Left renal cortex interstitium (tissue), 4 donors: ENCODE data around the gene WDCP. TPM values are rescaled to one million over a fixed set of nuclear protein-coding genes. Genes with fewer than 3 reads are reported as not detected.

Source experiments
- DNase-seq, 4 donors: peaks; one replicate each; pipeline ENCODE4 v3.0.0-alpha.2; 2013; ENCODE audit warnings: low read depth in 4 of 4, low spot score in 2 of 4, missing footprints in 1 of 4
- polyA plus RNA-seq, 4 donors: library from polyadenylated mRNA; unstranded; fragments of 120-200 nt; gene quantifications; one replicate each; pipeline ENCODE4 v1.2.1, GENCODE V29; 2013; ENCODE audit not compliant: insufficient read length in 4 of 4

Gene WDCP
- polyA plus RNA-seq, 4 donors: 14.4 to 15.8 (median 14.8) TPM

DNA sequence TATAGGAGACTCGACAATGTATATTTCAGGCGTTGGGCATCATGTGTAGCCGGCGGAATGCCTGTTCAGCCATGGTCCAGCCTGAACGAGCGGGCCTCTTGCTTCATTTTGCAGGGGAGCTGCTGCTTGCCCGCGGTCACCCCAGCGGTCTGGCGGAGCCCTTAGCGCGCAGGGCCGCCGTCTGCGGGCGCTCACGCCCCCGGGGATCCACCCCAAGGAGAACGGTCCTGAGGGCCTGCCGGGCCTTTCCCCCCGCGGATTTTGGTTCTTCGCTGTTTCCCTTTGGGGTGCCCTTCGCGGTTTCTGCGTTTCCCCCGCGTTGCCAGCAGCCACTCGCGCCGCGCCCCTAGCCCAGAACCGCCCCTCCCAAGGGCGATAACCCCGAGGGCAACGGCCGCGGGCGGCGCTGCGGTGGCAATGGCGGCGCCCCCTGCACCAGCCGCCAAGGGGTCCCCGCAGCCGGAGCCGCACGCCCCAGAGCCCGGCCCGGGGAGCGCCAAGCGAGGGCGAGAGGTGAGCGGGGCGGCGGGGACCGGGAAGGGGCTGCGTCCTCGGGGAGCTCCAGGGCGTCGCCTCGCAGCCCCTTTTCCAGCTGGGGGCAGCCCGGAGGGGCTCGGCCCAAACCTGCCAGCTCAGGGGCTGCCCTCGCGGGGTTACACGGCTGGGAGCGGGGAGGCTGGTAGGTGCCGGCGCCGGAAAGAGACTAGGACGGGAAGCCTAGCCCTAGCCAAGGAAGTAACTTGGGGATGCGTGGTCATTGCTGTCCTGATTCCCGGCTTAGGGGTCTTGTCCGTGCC lies 37.3 kb downstream of the WDCP start, which contains the start of gene MFSD2B:
MFSD2B (plus strand) TSS at position 406 of the 797 bp plus-strand sequence; CDS start at position 418, 12 bp downstream.
- DNase-seq: no peak

GRCh38 chr2:24009367-24009679 lies 37.9 kb downstream of the WDCP start:
- DNase-seq: no peak

DNA sequence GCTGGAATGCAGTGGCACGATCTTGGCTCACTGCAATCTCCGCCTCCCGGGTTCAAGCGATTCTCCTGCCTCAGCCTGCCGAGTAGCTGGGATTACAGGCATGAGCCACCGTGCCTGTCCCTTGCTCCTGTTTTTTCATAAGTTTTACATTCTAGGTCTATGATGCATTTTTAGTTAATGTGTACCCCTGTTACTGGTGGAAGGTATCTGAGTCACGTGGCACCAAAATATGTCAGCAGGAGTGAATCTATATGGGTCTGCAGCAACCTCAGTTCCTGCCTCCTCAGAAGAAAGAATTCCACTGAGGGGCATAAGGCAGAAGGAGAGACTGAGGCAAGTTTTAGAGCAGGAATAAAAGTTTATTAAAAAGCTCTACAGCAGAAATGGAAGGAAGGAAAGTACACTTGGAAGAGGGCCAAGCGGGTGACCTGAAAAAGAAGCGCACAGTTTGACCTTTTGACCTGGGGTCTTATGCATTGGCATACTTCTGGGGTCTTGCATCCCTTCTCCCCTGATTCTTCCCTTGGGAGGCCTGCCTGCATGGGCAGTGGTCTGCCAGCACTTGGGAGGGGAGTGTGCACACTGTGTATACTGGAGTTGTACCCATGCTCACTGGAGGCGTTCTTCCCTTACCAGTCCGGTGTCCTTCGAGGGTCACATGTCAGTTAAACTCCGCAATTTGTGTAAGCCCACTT lies 38.4 kb downstream of the WDCP start:
- no peak for DNase-seq

GRCh38 chr2:24007693-24008092 lies 39.5 kb downstream of the WDCP start:
- no peak for DNase-seq

DNA sequence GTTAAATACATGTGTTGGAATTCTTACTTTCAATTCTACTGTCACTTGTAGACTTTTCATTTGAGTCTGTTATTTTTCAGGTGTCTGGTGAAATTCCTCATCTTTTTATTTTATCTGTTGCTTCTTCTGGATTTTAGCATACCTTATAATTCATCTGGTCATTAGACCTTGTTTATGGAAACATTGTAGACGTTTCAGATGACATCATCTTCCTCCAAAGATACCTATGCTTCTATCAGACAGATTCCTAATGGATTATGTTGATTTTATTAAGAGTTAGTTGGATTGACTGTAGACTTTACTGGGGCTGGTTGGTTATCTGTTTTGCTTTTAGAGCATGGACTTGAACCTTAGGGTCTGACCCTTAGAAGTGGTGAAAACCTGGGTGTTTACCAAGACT lies 52.6 kb downstream of the WDCP start:
- DNase-seq: no peak

DNA sequence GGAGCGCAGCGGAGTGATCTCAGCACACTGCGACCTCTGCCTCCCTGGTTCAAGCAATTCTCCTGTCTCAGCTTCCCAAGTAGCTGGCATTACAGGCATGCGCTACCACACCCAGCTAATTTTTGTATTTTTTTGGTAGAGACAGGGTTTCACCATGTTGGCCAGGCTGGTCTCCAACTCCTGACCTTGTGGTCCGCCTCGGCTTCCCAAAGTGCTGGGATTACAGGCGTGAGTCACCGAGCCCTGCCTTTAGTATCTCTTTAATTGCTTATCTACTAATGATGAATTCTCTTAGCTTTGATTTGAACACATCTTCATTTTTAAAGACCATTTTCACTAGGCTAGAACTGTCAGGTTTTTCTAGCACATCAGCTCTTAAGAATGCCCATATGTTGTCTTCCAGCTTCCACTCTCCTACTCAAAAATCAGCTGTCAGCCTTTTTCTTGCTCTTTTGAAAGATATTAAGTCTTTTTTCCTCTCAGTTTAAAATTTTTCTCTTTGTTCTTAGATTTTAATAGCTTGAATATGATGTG lies 53.4 kb downstream of the WDCP start:
- DNase-seq: no peak

- DNase-seq: no peak
These were observed 54.3 kb downstream of the WDCP start for GRCh38 chr2:23992931-23993330.

DNA sequence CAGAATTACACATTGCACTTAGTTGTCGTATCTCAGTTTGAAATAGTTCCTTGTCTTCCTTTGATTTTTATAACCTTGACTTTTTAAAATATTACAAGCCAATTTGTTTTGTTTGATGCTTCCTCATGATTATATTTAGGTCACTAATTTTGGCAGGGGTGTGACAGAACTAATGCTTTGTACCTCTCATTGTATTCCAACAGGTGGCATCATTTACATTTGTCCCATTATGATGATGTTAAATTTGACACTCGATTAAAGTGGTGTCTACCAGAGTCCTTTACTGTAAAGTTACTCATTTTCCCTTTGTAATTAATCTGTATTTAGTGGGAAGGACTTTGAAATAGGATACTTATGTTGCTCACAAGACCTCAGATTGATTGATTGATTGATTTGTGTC lies 58.8 kb downstream of the WDCP start:
- DNase-seq: no peak

Other genes with a start within 250 kb of the WDCP start
- 10 to 100 TPM; 15.8 to 25.7 (median 19.0) TPM for gene ATAD2B, start 120.3 kb downstream of the WDCP start, polyA plus RNA-seq
- gene UBXN2A, start 106.9 kb downstream of the WDCP start, polyA plus RNA-seq: 10 to 100 TPM; 15.4 to 19.3 (median 17.7) TPM
- 1 to 10 TPM; 2.9 to 3.9 (median 3.7) TPM for gene MFSD2B, start 37.3 kb downstream of the WDCP start, polyA plus RNA-seq
- gene FKBP1B, start 2.4 kb upstream of the WDCP start, polyA plus RNA-seq: 10 to 100 TPM; 10.8 to 12.1 (median 10.9) TPM
- gene SF3B6, start 28.9 kb upstream of the WDCP start, polyA plus RNA-seq: 100 to 1,000 TPM; 127 to 171 (median 153) TPM
- gene TP53I3, start 37.4 kb upstream of the WDCP start, polyA plus RNA-seq: 10 to 100 TPM; 44.2 to 58.9 (median 48.1) TPM
- gene PFN4, start 75.9 kb upstream of the WDCP start, polyA plus RNA-seq: 1 to 10 TPM; 1.9 to 3.7 (median 2.9) TPM
- 10 to 100 TPM; 24.3 to 27.5 (median 26.4) TPM for gene FAM228B, start 76.1 kb upstream of the WDCP start, polyA plus RNA-seq
- gene FAM228A, start 127.7 kb upstream of the WDCP start, polyA plus RNA-seq: 1 to 10 TPM in 2 of 4 donors, under 1 TPM in 2; 0.70 to 1.6 (median 1.0) TPM